Adrenal gland (tissue), 12 donors: Measurements from ENCODE around the gene TCP11. TPM values are rescaled to one million over a fixed set of nuclear protein-coding genes. Genes with fewer than 3 reads are reported as not detected.
A peak's percentile ranks its signal among the peaks of the same experiment; 100 is the strongest.

Experiments used
- DNase-seq, 7 donors: peaks; one replicate each; pipeline ENCODE4 v3.0.0-alpha.2; 2019 to 2020
- H3K27ac ChIP-seq, 5 donors: fragments of 200-600 bp; sonication (generic) in 4 of 5; 1 replicate in 3 of 5; 2 replicates in 2 of 5; pipeline versions ENCODE4 v1.5.1 to v1.8.0; 2016 to 2020; ENCODE audit warnings: mild to moderate bottlenecking in 1 of 5
- H3K27me3 ChIP-seq: fragments of 200-600 bp; 2 replicates; pipeline ENCODE4 v1.8.0; 2021
- H3K36me3 ChIP-seq, 2 donors: fragments of 200-600 bp; replicated peaks in 1 of 2; 1 replicate in 1 of 2; 2 replicates in 1 of 2; pipeline versions ENCODE4 v1.5.1 to v1.8.0; 2018 to 2022
- H3K4me1 ChIP-seq, 2 donors: fragments of 200-600 bp; replicated peaks in 1 of 2; 1 replicate in 1 of 2; 2 replicates in 1 of 2; pipeline versions ENCODE4 v1.5.1 to v1.8.0; 2018 to 2021
- H3K4me3 ChIP-seq, 4 donors: fragments of 200-600 bp; sonication (generic) in 3 of 4; one replicate each; pipeline ENCODE4 v1.5.1; 2016 to 2018
- H3K9me3 ChIP-seq, 3 donors: fragments of 200-600 bp; sonication (generic) in 1 of 3; replicated peaks in 1 of 3; 1 replicate in 2 of 3; 2 replicates in 1 of 3; pipeline versions ENCODE4 v1.5.1 to v1.8.0; 2016 to 2021
- POLR2A ChIP-seq, 2 donors: fragments of 450-650 bp; IDR thresholded peaks; one replicate each; pipeline ENCODE4 v1.6.1; 2017; ENCODE audit warnings: antibody characterized with exemption in 2 of 2, mild to moderate bottlenecking in 2 of 2, moderate library complexity in 1 of 2
- WGBS, 4 donors: extraction: QIAGEN DNeasy Blood & Tissue Kit in 2 of 4; methylation state at CpG; one replicate each; pipeline versions ENCODE4 v1.1.5 to v1.1.7; 2013 to 2017; 5-methylcytosine and 5-hydroxymethylcytosine counted together
- intact Hi-C, 2 donors: fragments of 100-400 bp; cut with DNase I; formaldehyde crosslinking; loops; one replicate each; pipeline versions ENCODE4 v1.14.1 to v1.15.0; 2022 to 2023
- polyA plus RNA-seq, 3 donors: library from polyadenylated mRNA; stranded (reverse); fragments of 200-250 nt in 2 of 3; fragments of 350-450 nt in 1 of 3; fragmentation: Illumina TruSeq in 1 of 3; extraction: RNeasy Lipid Tissue Mini Kit (QIAGEN cat#74804) in 1 of 3; gene quantifications; one replicate each; pipeline ENCODE4 v1.2.3, GENCODE V29; 2013 to 2014
- total RNA-seq, 9 donors: library from RNA; depleted of rRNA in 4 of 9; stranded (reverse); fragments of >200 nt in 4 of 9; fragments of 120-200 nt in 1 of 9; fragmentation: NEBNext Ultra II Directional in 1 of 9; extraction: Animal tissue kit (Norgen Biotek cat#: 25700) in 1 of 9; gene quantifications; one replicate each; pipeline versions ENCODE4 v1.1.0 to v1.2.4, GENCODE V29; 2013 to 2023
- TF ChIP-seq, protein P1 (sequence below), 6 experiments: fragments of 450-650 bp in 4 of 6; fragments of 200-600 bp in 2 of 6; sonication (generic) in 1 of 6; IDR thresholded peaks; 1 replicate in 5 of 6; 2 replicates in 1 of 6; pipeline versions ENCODE4 v1.5.1 to v1.8.0; 2016 to 2021; ENCODE audit warnings: antibody characterized with exemption in 6 of 6, mild to moderate bottlenecking in 2 of 6, moderate library complexity in 1 of 6
- donor health status: healthy with polysubstance abuse.
- donor health status: Bipolar disorder and iron deficiency.
- donor health status: DM: yes; HTN: yes; CAD: no.
- donor health status: DM: no; HTN: no; CAD: no.
- donor health status: DM: no; HTN: no; CAD: no.
- donor health status: DM: yes; HTN: yes; CAD: no.

Gene TCP11
- total and polyA plus RNA-seq, 12 donors: 0.13 to 0.40 (median 0.28) TPM; not detected in 7

DNA sequence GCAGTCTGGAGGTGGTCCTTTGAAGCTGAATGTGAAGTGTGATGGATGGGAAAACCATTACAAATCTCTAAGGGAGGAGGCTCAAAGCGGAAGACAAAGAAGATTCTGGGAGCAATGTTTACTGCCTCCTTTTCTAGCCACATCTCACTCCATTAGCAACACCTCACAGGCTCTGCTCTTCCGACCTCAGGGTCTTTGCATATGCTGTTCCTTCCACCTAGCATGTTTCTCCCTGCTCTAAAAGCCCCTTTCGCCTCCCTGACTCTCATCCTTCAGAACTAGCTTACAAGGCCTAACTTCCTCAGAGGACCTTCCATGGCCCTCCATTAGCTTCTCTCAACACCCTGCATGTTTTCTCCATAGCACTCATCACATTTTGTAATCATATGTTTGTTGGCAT, 4.6 kb upstream of the TCP11 start:
- DNase-seq: no peak
- WGBS, 4 donors: 88 to 95% (median 90%) methylated on average over 3 of the region's 3 CpGs
- no peaks in the 10 kb centered on the region for H3K9me3 ChIP-seq
- peaks cover 0 to 7% of the 10 kb centered on the region in 2 donors for H3K4me1 ChIP-seq
- no peaks in the 10 kb centered on the region for H3K27me3 ChIP-seq
- H3K27ac ChIP-seq: no peak overlapping the region
- no peak overlapping the region for H3K4me3 ChIP-seq
- intact Hi-C loops: loop anchor here (5.0 to 10.0 kb wide), 3 partner anchors 57 to 97 kb away; no protein-coding TSS in a partner anchor
- TF ChIP-seq, protein P1, sequence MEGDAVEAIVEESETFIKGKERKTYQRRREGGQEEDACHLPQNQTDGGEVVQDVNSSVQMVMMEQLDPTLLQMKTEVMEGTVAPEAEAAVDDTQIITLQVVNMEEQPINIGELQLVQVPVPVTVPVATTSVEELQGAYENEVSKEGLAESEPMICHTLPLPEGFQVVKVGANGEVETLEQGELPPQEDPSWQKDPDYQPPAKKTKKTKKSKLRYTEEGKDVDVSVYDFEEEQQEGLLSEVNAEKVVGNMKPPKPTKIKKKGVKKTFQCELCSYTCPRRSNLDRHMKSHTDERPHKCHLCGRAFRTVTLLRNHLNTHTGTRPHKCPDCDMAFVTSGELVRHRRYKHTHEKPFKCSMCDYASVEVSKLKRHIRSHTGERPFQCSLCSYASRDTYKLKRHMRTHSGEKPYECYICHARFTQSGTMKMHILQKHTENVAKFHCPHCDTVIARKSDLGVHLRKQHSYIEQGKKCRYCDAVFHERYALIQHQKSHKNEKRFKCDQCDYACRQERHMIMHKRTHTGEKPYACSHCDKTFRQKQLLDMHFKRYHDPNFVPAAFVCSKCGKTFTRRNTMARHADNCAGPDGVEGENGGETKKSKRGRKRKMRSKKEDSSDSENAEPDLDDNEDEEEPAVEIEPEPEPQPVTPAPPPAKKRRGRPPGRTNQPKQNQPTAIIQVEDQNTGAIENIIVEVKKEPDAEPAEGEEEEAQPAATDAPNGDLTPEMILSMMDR (IDR thresholded peaks at IDR 0.05): no peak
- no peak for TF ChIP-seq POLR2A (IDR thresholded peaks at IDR 0.05)
- H3K36me3 ChIP-seq: no peaks in the 10 kb centered on the region

DNA sequence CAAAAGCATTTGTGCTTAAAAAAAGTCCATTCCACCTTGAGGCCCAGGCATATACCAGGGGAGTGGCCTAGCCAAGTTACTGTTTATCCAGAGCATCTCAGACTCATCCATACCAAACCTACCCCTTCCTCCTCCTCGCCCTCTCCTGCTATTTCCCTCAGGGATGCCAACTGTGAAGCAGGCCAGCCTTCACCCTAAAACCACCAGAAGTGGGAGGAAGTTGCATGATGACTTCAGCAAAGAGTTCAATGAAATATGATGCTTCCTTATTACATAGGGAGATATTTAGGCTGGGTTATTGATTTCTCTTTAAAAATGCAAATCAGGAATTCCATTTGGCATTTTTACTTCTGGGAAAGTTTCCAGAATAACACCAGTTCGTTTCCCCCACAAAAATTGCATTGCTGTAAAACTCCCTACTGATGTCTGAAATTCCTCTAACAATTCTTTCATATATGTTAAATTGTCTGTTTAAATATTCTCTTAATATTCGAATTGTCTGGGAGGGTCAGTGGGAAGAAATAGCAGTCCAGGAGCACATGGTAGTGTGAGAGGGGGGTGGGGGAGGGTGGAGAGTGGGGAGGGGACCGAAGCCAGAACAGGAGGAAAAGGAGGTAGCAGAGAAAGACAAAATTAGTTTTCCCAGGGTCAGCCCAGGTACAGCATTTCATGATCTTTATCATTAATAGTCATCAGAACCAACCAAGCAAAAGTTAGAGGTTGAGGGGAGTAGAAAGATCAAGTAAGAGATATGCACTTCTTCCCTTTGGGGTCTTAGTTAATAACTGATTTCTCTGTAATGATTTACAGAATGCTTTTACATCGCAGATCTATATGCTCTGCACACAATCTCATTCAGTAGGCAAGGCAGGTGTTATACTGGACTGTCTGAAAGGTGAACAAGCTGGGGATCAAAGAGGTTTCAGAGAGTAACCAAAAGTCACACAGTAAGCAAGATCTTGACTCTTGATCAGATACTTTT, 1.7 kb upstream of the TCP11 start:
- Histone ChIP-seq H3K27me3 (no peaks in the 10 kb centered on the region), H3K4me3 (no peak overlapping the region), H3K4me1 (peaks cover 0 to 15% of the 10 kb centered on the region in 2 donors), H3K27ac (no peak overlapping the region), H3K9me3 (no peaks in the 10 kb centered on the region), H3K36me3 (no peaks in the 10 kb centered on the region)
- 65 to 71% (median 68%) methylated on average over 5 of the region's 5 CpGs for WGBS, 4 donors
- TF ChIP-seq, protein P1 (IDR thresholded peaks at IDR 0.05): no peak
- no peak for TF ChIP-seq POLR2A (IDR thresholded peaks at IDR 0.05)
- intact Hi-C loops: loop anchor here in 1 of 2 donors (5.0 to 10.0 kb wide), 2 partner anchors 62 to 161 kb away; no protein-coding TSS in a partner anchor
- no peak for DNase-seq

DNA sequence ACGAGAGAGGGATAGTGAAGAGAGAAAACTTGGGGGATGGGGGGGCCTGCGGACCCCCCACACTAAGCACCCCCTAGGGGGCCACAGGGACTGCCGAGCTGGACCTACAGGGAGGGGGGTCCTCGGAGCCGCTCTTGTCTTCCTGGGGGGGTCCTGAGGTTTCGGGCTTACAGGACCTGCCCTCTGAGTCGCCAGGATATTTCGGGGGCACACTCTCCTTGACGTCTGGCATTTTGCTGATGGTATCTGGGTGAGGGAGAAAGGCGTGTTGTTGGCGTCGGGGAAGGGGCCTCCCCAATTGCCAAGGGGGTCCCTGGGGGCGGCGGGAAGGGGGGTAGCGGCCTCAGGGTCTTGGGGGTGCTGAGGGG, 516 bp downstream of the TCP11 start:
- no peak for DNase-seq
- no peak for TF ChIP-seq POLR2A (IDR thresholded peaks at IDR 0.05)
- TF ChIP-seq, protein P1 (IDR thresholded peaks at IDR 0.05): no peak
- Histone ChIP-seq H3K4me1 (peaks cover 0 to 20% of the 10 kb centered on the region in 2 donors), H3K4me3 (no peak overlapping the region), H3K36me3 (no peaks in the 10 kb centered on the region), H3K9me3 (no peaks in the 10 kb centered on the region), H3K27ac (no peak overlapping the region), H3K27me3 (no peaks in the 10 kb centered on the region)
- intact Hi-C loops: loop anchor here (2.0 to 10.0 kb wide), 3 partner anchors 64 to 158 kb away; no protein-coding TSS in a partner anchor
- WGBS, 4 donors: 30 to 53% (median 39%) methylated on average over 9 to 15 of the region's 15 CpGs

DNA sequence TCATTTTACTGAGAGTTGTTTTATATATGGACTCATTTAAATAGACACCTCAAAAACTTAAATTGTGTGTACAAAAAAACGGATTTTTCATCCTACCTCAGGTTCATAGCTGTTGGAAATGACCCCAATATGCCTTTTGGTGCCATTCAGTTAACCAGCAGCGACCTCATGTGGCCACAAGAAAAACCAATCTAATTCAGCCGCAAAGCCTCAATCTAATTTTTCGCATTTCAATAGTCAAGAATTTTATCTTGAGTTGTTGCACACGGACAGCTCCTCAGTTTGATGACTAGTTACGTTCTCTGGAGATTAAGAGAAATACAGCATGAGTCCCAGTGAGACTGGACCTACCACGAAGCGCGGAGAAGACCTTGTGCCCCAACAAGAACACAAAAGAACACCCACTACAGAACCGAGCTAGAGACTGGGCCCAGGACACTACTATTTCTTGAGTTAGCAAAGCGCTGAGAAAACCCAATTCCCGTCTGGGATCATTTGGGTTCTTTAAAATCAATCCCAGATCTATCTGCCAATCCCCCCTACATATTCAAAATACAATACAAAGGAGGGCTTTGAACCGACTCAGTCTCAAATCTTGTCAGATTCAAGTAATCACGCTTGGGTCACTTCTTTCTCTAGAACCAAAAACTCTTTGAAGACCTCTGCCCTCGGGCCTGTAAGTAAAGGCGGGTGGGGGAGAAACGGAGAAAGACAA, 1.1 kb downstream of the TCP11 start:
- no peak for TF ChIP-seq POLR2A (IDR thresholded peaks at IDR 0.05)
- TF ChIP-seq, protein P1 (IDR thresholded peaks at IDR 0.05): peak; percentile 66 to 94 (median 86)
- no peaks in the 10 kb centered on the region for H3K27me3 ChIP-seq
- H3K27ac ChIP-seq: no peak overlapping the region
- H3K4me3 ChIP-seq: no peak overlapping the region
- intact Hi-C loops: loop anchor here (2.0 to 10.0 kb wide), 4 partner anchors 65 to 158 kb away; no protein-coding TSS in a partner anchor
- peak; percentile 34 to 63 (median 42) for DNase-seq
- H3K36me3 ChIP-seq: no peaks in the 10 kb centered on the region
- peaks cover 0 to 20% of the 10 kb centered on the region in 2 donors for H3K4me1 ChIP-seq
- H3K9me3 ChIP-seq: no peaks in the 10 kb centered on the region
- 29 to 37% (median 32%) methylated on average over 17 of the region's 17 CpGs for WGBS, 4 donors
